CD4-positive, alpha-beta T cell (primary cell): Measurements from ENCODE around the gene SUCLG2. TPM values are rescaled to one million over a fixed set of nuclear protein-coding genes. Genes with fewer than 3 reads are reported as not detected.
A peak's percentile ranks its signal among the peaks of the same experiment; 100 is the strongest.

Source experiments
- ATAC-seq: fragments of 200-7000 bp; cut with Tn5 transposase; one replicate; pipeline ENCODE4 v1.10.0; 2022; ENCODE audit warnings: mild to moderate bottlenecking; ENCODE audit not compliant: poor library complexity
- CTCF ChIA-PET: fragments of 350-600 bp; sonication (Branson Sonifier 250); formaldehyde crosslinking; loops from one replicate; lab custom pipeline; 2021; ENCODE audit warnings: antibody characterized with exemption, inconsistent platforms; lab: Charles Lee
- POLR2A ChIA-PET: fragments of 350-600 bp; sonication (Branson Sonifier 250); formaldehyde crosslinking; loops from one replicate; lab custom pipeline; 2021; ENCODE audit warnings: antibody characterized with exemption, inconsistent platforms; lab: Charles Lee
- DNase-seq, 14 experiments: peaks; one replicate each; pipeline ENCODE4 v3.0.0-alpha.2; 2013 to 2020; ENCODE audit warnings: mixed read lengths in 2 of 14
- H3K27ac ChIP-seq, 2 donors: one replicate each; pipeline versions ENCODE4 v1.5.1 to v1.7.0; 2013; ENCODE audit warnings: low read length in 2 of 2, low read depth in 1 of 2, mild to moderate bottlenecking in 1 of 2
- H3K27me3 ChIP-seq, 2 experiments: 1 replicate in 1 of 2; 2 replicates in 1 of 2; pipeline versions ENCODE4 v1.6.1 to v1.7.0; 2013; ENCODE audit warnings: low read length in 2 of 2, control low read depth in 1 of 2, mild to moderate bottlenecking in 1 of 2, moderate library complexity in 1 of 2; ENCODE audit not compliant: insufficient read depth in 2 of 2, control insufficient read depth in 1 of 2
- H3K36me3 ChIP-seq: one replicate; pipeline ENCODE4 v1.6.1; 2013; ENCODE audit warnings: low read length, control low read depth; ENCODE audit not compliant: insufficient read depth
- H3K4me1 ChIP-seq: one replicate; pipeline ENCODE4 v1.6.1; 2013; ENCODE audit warnings: low read length, control low read depth; ENCODE audit not compliant: insufficient read depth
- H3K4me3 ChIP-seq: one replicate; pipeline ENCODE4 v1.5.1; 2013; ENCODE audit warnings: mild to moderate bottlenecking, low read length, moderate library complexity
- H3K9me3 ChIP-seq, 2 experiments: 1 replicate in 1 of 2; 2 replicates in 1 of 2; pipeline versions ENCODE4 v1.6.1 to v1.7.0; 2013; ENCODE audit warnings: low read length in 2 of 2, mild to moderate bottlenecking in 2 of 2, control low read depth in 1 of 2, moderate library complexity in 1 of 2; ENCODE audit not compliant: control insufficient read depth in 1 of 2, insufficient read depth in 1 of 2
- H3K27ac Mint-ChIP-seq: one replicate; pipeline ENCODE4 v1.8.0; 2020; ENCODE audit warnings: mixed read lengths
- H3K27me3 Mint-ChIP-seq: one replicate; pipeline ENCODE4 v1.8.0; 2021; ENCODE audit warnings: mixed read lengths
- H3K36me3 Mint-ChIP-seq: one replicate; pipeline ENCODE4 v1.8.0; 2021; ENCODE audit warnings: low read depth, mixed read lengths
- H3K4me1 Mint-ChIP-seq: one replicate; pipeline ENCODE4 v1.8.0; 2021; ENCODE audit warnings: low read depth, mixed read lengths
- H3K4me3 Mint-ChIP-seq: one replicate; pipeline ENCODE4 v1.8.0; 2020; ENCODE audit warnings: mild to moderate bottlenecking, mixed read lengths
- H3K9me3 Mint-ChIP-seq: one replicate; pipeline ENCODE4 v1.8.0; 2020; ENCODE audit warnings: mixed read lengths
- CTCF ChIP-seq: fragments of 200-600 bp; IDR thresholded peaks from one replicate; pipeline ENCODE4 v1.8.0; 2022; ENCODE audit warnings: antibody characterized with exemption, mild to moderate bottlenecking
- intact Hi-C, 2 experiments: fragments of 100-400 bp; cut with DNase I in 1 of 2; cut with micrococcal nuclease in 1 of 2; formaldehyde crosslinking; loops; one replicate each; pipeline versions ENCODE4 v1.15.1 to v1.9.0; 2023 to 2025; cut with DNase I, micrococcal nuclease
- total RNA-seq, 174 experiments: library from RNA in 2 of 174; stranded (reverse) in 2 of 174; gene quantifications; one replicate each; pipeline ENCODE4 v1.2.3 and lab custom pipeline; 2021 to 2026

SUCLG2 gene
- total RNA-seq, 2 experiments from 2014 or later: 51.7 to 52.4 TPM

DNA sequence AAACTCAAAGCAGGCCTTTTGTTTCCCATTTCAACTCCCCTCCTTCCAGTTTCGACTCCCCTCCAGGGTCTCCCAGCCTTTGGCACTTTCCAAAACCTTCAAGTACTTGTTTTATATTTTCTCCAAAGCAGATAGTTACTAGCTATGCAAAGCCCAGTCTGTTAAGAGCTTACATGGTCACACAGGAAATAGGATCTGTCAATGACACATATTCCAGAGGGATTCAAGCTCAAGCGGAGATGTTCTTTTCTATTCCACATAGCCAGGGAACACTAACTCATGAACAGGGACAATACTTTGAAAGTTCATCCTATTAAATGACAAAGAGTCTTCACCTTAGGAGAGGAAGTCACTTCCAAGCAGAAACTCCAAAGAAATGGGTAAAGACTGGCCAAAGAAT is 18.6 kb downstream of the SUCLG2 start:
- no peaks in the 10 kb centered on the region for H3K27me3 ChIP-seq
- Mint-ChIP-seq H3K4me3 (no peak overlapping the region), H3K4me1 (peaks cover 84% of the 10 kb centered on the region), H3K36me3 (peaks cover 73% of the 10 kb centered on the region), H3K27ac (peak overlapping the region; percentile 40), H3K9me3 (no peaks in the 10 kb centered on the region), H3K27me3 (no peaks in the 10 kb centered on the region)
- intact Hi-C loops: no loop called here
- CTCF ChIA-PET: no interaction called here
- peaks cover 23% of the 10 kb centered on the region for H3K36me3 ChIP-seq
- POLR2A ChIA-PET: interaction anchor here (0.7 to 3.2 kb wide), 3 partner anchors 18 to 118 kb away, joined by 3 to 9 read pairs (median 4); no protein-coding TSS in a partner anchor
- H3K4me3 ChIP-seq: no peak overlapping the region
- no peaks in the 10 kb centered on the region for H3K9me3 ChIP-seq
- no peak for ATAC-seq
- peaks cover 18% of the 10 kb centered on the region for H3K4me1 ChIP-seq
- DNase-seq: no peak
- H3K27ac ChIP-seq: no peak overlapping the region
- TF ChIP-seq CTCF: no peak

GRCh38 chr3:67635257-67635656 is 19.2 kb downstream of the SUCLG2 start:
- H3K36me3 ChIP-seq: peaks cover 23% of the 10 kb centered on the region
- no peaks in the 10 kb centered on the region for H3K9me3 ChIP-seq
- intact Hi-C loops: no loop called here
- no peak for TF ChIP-seq CTCF
- Mint-ChIP-seq H3K27me3 (no peaks in the 10 kb centered on the region), H3K4me1 (peaks cover 84% of the 10 kb centered on the region), H3K36me3 (peaks cover 72% of the 10 kb centered on the region), H3K4me3 (no peak overlapping the region), H3K27ac (peak overlapping the region; percentile 40), H3K9me3 (no peaks in the 10 kb centered on the region)
- no peak overlapping the region for H3K27ac ChIP-seq
- CTCF ChIA-PET: no interaction called here
- ATAC-seq (no peak), DNase-seq (no peak)
- peaks cover 17% of the 10 kb centered on the region for H3K4me1 ChIP-seq
- H3K27me3 ChIP-seq: no peaks in the 10 kb centered on the region
- H3K4me3 ChIP-seq: no peak overlapping the region
- POLR2A ChIA-PET: interaction anchor here (3.2 kb wide), 1 partner anchor 20 kb away, joined by 9 read pairs; no protein-coding TSS in a partner anchor

DNA sequence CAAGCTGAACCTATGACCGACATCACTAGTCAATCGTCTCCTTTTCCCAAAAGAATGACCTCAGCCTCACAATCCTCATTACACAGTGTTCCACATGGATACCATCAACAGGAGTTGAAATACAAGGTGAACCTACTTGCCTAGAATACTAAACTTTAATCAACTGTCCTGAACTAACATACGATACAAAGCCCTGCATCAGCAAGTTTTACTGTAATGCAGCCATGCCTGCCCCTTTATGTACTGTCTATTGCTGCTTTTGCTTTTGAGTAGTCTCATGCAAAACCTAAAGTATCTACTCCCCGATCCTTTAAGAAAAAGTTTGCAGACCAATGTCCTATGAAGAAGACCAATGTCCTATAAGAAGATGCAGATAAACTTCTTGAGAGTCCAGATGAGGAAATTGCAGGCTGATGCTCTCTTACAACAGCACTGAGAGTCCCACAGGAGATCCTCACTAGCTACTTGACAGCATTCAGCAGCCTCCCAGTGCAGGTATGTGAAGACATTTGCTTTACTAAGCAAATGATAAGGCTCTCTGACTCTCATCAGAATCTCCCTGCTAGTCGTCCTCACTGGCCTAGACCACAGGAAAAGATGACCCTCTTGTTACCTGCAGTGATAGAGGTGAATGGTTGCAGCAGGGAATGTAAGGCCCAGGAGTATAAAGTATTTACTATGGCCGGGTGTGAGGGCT is 23.6 kb downstream of the SUCLG2 start:
- H3K27ac ChIP-seq: no peak overlapping the region
- no peaks in the 10 kb centered on the region for H3K9me3 ChIP-seq
- Mint-ChIP-seq H3K4me1 (peaks cover 82% of the 10 kb centered on the region), H3K9me3 (no peaks in the 10 kb centered on the region), H3K27ac (peak overlapping the region; percentile 7), H3K36me3 (peaks cover 72% of the 10 kb centered on the region), H3K27me3 (no peaks in the 10 kb centered on the region), H3K4me3 (no peak overlapping the region)
- no peak overlapping the region for H3K4me3 ChIP-seq
- H3K36me3 ChIP-seq: peaks cover 14% of the 10 kb centered on the region
- ATAC-seq: no peak
- H3K27me3 ChIP-seq: no peaks in the 10 kb centered on the region
- TF ChIP-seq CTCF: no peak
- POLR2A ChIA-PET: no interaction called here
- intact Hi-C loops: no loop called here
- DNase-seq: no peak
- peaks cover 12% of the 10 kb centered on the region for H3K4me1 ChIP-seq
- CTCF ChIA-PET: no interaction called here
